A549 (cell line): ENCODE data around the gene NREP. TPM values are rescaled to one million over a fixed set of nuclear protein-coding genes. Genes with fewer than 3 reads are reported as not detected.
A peak's percentile ranks its signal among the peaks of the same experiment; 100 is the strongest.

Source experiments
- ATAC-seq, 2 experiments: fragments of 200-7000 bp in 1 of 2; fragments of >200 bp in 1 of 2; cut with Nextera tagmentation in 1 of 2; cut with Tn5 transposase in 1 of 2; 3 replicates each; pipeline versions ENCODE4 v1.8.0 to v1.9.1; 2018 to 2020; ENCODE audit warnings: mild to moderate bottlenecking in 1 of 2, moderate library complexity in 1 of 2
- CTCF ChIA-PET: fragments of 300-600 bp; sonication (Branson Sonifier 250); formaldehyde crosslinking; extraction: SDS; loops from one replicate; lab custom pipeline; 2021; ENCODE audit warnings: antibody characterized with exemption, inconsistent platforms; lab: Yijun Ruan, JAX
- POLR2A ChIA-PET: fragments of 350-600 bp; formaldehyde crosslinking; extraction: SDS; loops from one replicate; lab custom pipeline; 2021; ENCODE audit warnings: antibody characterized with exemption, inconsistent platforms; lab: Yijun Ruan, JAX
- DNase-seq, 2 experiments: peaks; one replicate each; pipeline versions ENCODE4 v3.0.0 to v3.0.0-alpha.2; 2011 to 2016; ENCODE audit warnings: low read depth in 1 of 2, low spot score in 1 of 2
- FAIRE-seq: peaks from 2 replicates; lab custom pipeline; 2011; peaks lifted over from hg19 to GRCh38; lab: Jason Lieb, UNC
- H3K27ac ChIP-seq, 2 experiments: fragments of >200 bp; sonication (Bioruptor Twin); formaldehyde crosslinking; 3 replicates each; pipeline ENCODE4 v1.5.1; 2016 to 2017
- H3K4me1 ChIP-seq: fragments of >200 bp; sonication (Bioruptor Twin); formaldehyde crosslinking; 3 replicates; pipeline ENCODE4 v1.6.1; 2016
- H3K4me2 ChIP-seq: fragments of >200 bp; sonication (Bioruptor Twin); formaldehyde crosslinking; 3 replicates; pipeline ENCODE4 v1.6.1; 2016
- H3K4me3 ChIP-seq: fragments of >200 bp; sonication (Bioruptor Twin); formaldehyde crosslinking; 3 replicates; pipeline ENCODE4 v1.5.1; 2016
- H3K9me3 ChIP-seq: fragments of >200 bp; sonication (Bioruptor Twin); formaldehyde crosslinking; 3 replicates; pipeline ENCODE4 v1.6.1; 2016
- BHLHE40 ChIP-seq: IDR thresholded peaks from 2 replicates; pipeline ENCODE4 v1.6.1; 2012; ENCODE audit warnings: low read depth, low read length, inconsistent platforms
- CBX2 ChIP-seq: fragments of 200-600 bp; sonication (generic); IDR thresholded peaks from 2 replicates; pipeline ENCODE4 v1.6.1; 2016; ENCODE audit warnings: low read depth, mild to moderate bottlenecking, borderline replicate concordance
- CHD2 ChIP-seq: fragments of 150-350 bp; IDR thresholded peaks from 2 replicates; pipeline ENCODE4 v1.6.1; 2014; ENCODE audit warnings: low read length; ENCODE audit not compliant: partially characterized antibody
- EHF ChIP-seq: fragments of 250-450 bp; sonication (Bioruptor Pico); IDR thresholded peaks from 2 replicates; pipeline ENCODE4 v1.5.0; 2020; ENCODE audit warnings: mild to moderate bottlenecking
- FOSB ChIP-seq: fragments of 250-450 bp; sonication (Bioruptor Pico); IDR thresholded peaks from 2 replicates; pipeline ENCODE4 v1.5.0; 2020; ENCODE audit warnings: mild to moderate bottlenecking, moderate library complexity
- FOSL2 ChIP-seq, 2 experiments: fragments of 450-650 bp in 1 of 2; fragments of >200 bp in 1 of 2; sonication (Bioruptor Twin) in 1 of 2; formaldehyde crosslinking; IDR thresholded peaks; 2 replicates each; pipeline versions ENCODE4 v1.5.0 to v1.6.1; 2016 to 2020; ENCODE audit warnings: mild to moderate bottlenecking in 1 of 2, moderate library complexity in 1 of 2
- HDAC2 ChIP-seq: fragments of 200-600 bp; sonication (generic); IDR thresholded peaks from 2 replicates; pipeline ENCODE4 v1.6.1; 2016
- HEYL ChIP-seq: fragments of 250-450 bp; sonication (Bioruptor Pico); IDR thresholded peaks from 2 replicates; pipeline ENCODE4 v1.8.0; 2021; ENCODE audit warnings: mild to moderate bottlenecking, moderate library complexity
- HOXB5 ChIP-seq: fragments of 250-450 bp; sonication (Bioruptor Pico); IDR thresholded peaks from 2 replicates; pipeline ENCODE4 v1.5.0; 2020; ENCODE audit warnings: mild to moderate bottlenecking, moderate library complexity
- JUN ChIP-seq, 2 experiments: fragments of >200 bp; sonication (Bioruptor Twin); formaldehyde crosslinking; IDR thresholded peaks; 2 replicates in 1 of 2; 3 replicates in 1 of 2; pipeline ENCODE4 v1.6.1; 2016 to 2017
- KDM1A ChIP-seq: fragments of 200-600 bp; sonication (generic); IDR thresholded peaks from 2 replicates; pipeline ENCODE4 v1.6.1; 2016; ENCODE audit warnings: low read depth, mild to moderate bottlenecking
- MAFK ChIP-seq: fragments of 450-650 bp; IDR thresholded peaks from 2 replicates; pipeline ENCODE4 v1.6.1; 2014; ENCODE audit not compliant: partially characterized antibody
- NFE2L2 ChIP-seq: fragments of 150-350 bp; conservative IDR thresholded peaks from 2 replicates; pipeline ENCODE4 v1.6.1; 2014; ENCODE audit warnings: low read length
- NPAS2 ChIP-seq: fragments of 250-450 bp; sonication (Bioruptor Pico); IDR thresholded peaks from 2 replicates; pipeline ENCODE4 v1.8.0; 2022; ENCODE audit warnings: mild to moderate bottlenecking, moderate library complexity, borderline replicate concordance
- NR3C1 ChIP-seq: fragments of >200 bp; sonication (Bioruptor Twin); formaldehyde crosslinking; IDR thresholded peaks from 3 replicates; pipeline ENCODE4 v1.6.1; 2017
- POLR2A ChIP-seq: IDR thresholded peaks from 2 replicates; pipeline ENCODE4 v1.6.1; 2012; ENCODE audit warnings: mild to moderate bottlenecking, low read length
- RAD21 ChIP-seq, 2 experiments: fragments of >200 bp in 1 of 2; sonication (Bioruptor Twin) in 1 of 2; formaldehyde crosslinking in 1 of 2; IDR thresholded peaks in 1 of 2; conservative IDR thresholded peaks in 1 of 2; 2 replicates in 1 of 2; 3 replicates in 1 of 2; pipeline ENCODE4 v1.6.1; 2012 to 2018; ENCODE audit warnings: inconsistent platforms in 1 of 2
- RARB ChIP-seq: fragments of 250-450 bp; sonication (Bioruptor Pico); IDR thresholded peaks from 2 replicates; pipeline ENCODE4 v1.8.0; 2021; ENCODE audit warnings: mild to moderate bottlenecking, moderate library complexity
- RCOR1 ChIP-seq: fragments of 150-350 bp; IDR thresholded peaks from 2 replicates; pipeline ENCODE4 v1.6.1; 2014; ENCODE audit warnings: antibody characterized with exemption, low read length, low read depth
- RNF2 ChIP-seq: fragments of 200-600 bp; sonication (generic); IDR thresholded peaks from 2 replicates; pipeline ENCODE4 v1.6.1; 2016; ENCODE audit warnings: low read depth, mild to moderate bottlenecking, antibody characterized with exemption, moderate library complexity, borderline replicate concordance
- ZFP36 ChIP-seq: fragments of 450-650 bp; IDR thresholded peaks from 2 replicates; pipeline ENCODE4 v1.6.1; 2014; ENCODE audit warnings: borderline replicate concordance; ENCODE audit not compliant: partially characterized antibody
- ZNF302 ChIP-seq: fragments of 250-450 bp; sonication (Bioruptor Pico); IDR thresholded peaks from 2 replicates; pipeline ENCODE4 v1.9.0; 2021; ENCODE audit warnings: inconsistent platforms, mild to moderate bottlenecking, moderate library complexity
- WGBS: methylation state at CpG from one replicate; pipeline ENCODE4 v1.1.6; 2017; ENCODE audit errors: missing lambda C conversion rate; 5-methylcytosine and 5-hydroxymethylcytosine counted together
- polyA plus RNA-seq, 4 experiments: library from polyadenylated mRNA; depleted of rRNA in 3 of 4; stranded (reverse); fragments of >200 nt; fragmentation: RNase III in 1 of 4; extraction: RNeasy Plus Mini Kit Qiagen cat#74134 plus additional on column Dnase treatment in 1 of 4; gene quantifications; 2 replicates in 3 of 4; 3 replicates in 1 of 4; pipeline ENCODE4 v1.2.3, GENCODE V29; 2011 to 2017
- TF ChIP-seq, protein P1 (sequence below): fragments of >200 bp; sonication (Bioruptor Twin); formaldehyde crosslinking; IDR thresholded peaks from 3 replicates; pipeline ENCODE4 v1.6.1; 2016
- TF ChIP-seq, protein P2 (sequence below): IDR thresholded peaks from 2 replicates; pipeline ENCODE4 v1.6.1; 2012
- TF ChIP-seq, protein P3 (sequence below): fragments of 450-650 bp; IDR thresholded peaks from 2 replicates; pipeline ENCODE4 v1.6.1; 2014; ENCODE audit warnings: antibody characterized with exemption
- TF ChIP-seq, protein P4 (sequence below): fragments of 200-600 bp; sonication (generic); IDR thresholded peaks from 2 replicates; pipeline ENCODE4 v1.6.1; 2016; ENCODE audit warnings: antibody characterized with exemption, mild to moderate bottlenecking, moderate library complexity
- TF ChIP-seq, protein P5 (sequence below): fragments of 250-450 bp; sonication (Bioruptor Pico); IDR thresholded peaks from 2 replicates; pipeline ENCODE4 v1.5.0; 2020; ENCODE audit warnings: low read depth, mild to moderate bottlenecking, moderate library complexity
- TF ChIP-seq, protein P6 (sequence below): fragments of >200 bp; sonication (Bioruptor Twin); formaldehyde crosslinking; IDR thresholded peaks from 2 replicates; pipeline ENCODE4 v1.6.1; 2016

Gene NREP
- polyA plus RNA-seq, 2 of the 4 experiments (the other 2 are of a cell fraction), result 8.7 to 28.1 TPM

DNA sequence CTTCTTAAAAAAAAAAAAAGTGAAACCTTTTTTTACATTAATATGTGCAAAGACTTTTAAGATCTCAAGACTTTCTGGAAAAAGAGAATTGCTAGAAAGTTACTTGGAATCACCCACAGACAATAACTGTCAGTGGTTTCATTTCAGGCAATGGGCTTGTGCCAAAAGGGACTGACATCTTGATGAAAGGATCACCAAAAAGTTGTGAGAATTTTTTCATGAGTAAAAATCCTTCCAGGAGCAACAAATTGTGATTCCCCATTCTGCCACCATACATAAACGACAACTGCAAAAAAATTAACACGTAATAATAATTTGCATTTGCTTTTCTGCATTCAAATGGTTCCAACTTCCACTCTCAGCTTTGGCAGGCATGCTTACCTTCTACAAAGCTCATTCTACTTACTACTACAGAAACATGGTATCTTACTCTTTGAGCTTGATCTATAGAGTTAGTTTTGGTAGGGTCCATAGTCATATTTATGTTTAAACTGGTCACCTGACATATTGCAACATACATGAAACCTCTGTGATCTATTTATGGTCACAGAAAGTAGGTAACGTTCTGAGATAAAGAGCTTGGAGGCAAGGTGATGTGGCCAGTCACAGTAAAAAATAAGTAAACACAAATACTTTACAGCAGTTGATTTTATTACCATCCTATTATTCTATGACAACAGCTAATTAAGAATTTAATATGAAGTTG is 3.0 kb downstream of the NREP start:
- peaks cover 6% of the 10 kb centered on the region; the same call in 2 of the 3 replicates for H3K4me1 ChIP-seq
- TF ChIP-seq RAD21 (conservative IDR thresholded peaks at IDR 0.05 in 1 of 2, IDR thresholded peaks at IDR 0.05 in 1 of 2) (no peak), FOSL2 (IDR thresholded peaks at IDR 0.05) (no peak), FOSL2 (CRISPR knock-in tag; IDR thresholded peaks at IDR 0.05) (no peak), HOXB5 (CRISPR knock-in tag) (no peak), NFE2L2 (no peak), ZFP36 (no peak), EHF (CRISPR knock-in tag) (no peak), RNF2 (no peak), POLR2A (no peak), BHLHE40 (no peak)
- TF ChIP-seq, protein P1, sequence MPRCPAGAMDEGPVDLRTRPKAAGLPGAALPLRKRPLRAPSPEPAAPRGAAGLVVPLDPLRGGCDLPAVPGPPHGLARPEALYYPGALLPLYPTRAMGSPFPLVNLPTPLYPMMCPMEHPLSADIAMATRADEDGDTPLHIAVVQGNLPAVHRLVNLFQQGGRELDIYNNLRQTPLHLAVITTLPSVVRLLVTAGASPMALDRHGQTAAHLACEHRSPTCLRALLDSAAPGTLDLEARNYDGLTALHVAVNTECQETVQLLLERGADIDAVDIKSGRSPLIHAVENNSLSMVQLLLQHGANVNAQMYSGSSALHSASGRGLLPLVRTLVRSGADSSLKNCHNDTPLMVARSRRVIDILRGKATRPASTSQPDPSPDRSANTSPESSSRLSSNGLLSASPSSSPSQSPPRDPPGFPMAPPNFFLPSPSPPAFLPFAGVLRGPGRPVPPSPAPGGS, result no peak
- TF ChIP-seq, protein P2, sequence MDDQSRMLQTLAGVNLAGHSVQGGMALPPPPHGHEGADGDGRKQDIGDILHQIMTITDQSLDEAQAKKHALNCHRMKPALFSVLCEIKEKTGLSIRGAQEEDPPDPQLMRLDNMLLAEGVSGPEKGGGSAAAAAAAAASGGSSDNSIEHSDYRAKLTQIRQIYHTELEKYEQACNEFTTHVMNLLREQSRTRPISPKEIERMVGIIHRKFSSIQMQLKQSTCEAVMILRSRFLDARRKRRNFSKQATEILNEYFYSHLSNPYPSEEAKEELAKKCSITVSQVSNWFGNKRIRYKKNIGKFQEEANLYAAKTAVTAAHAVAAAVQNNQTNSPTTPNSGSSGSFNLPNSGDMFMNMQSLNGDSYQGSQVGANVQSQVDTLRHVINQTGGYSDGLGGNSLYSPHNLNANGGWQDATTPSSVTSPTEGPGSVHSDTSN, result no peak
- TF ChIP-seq, protein P3, sequence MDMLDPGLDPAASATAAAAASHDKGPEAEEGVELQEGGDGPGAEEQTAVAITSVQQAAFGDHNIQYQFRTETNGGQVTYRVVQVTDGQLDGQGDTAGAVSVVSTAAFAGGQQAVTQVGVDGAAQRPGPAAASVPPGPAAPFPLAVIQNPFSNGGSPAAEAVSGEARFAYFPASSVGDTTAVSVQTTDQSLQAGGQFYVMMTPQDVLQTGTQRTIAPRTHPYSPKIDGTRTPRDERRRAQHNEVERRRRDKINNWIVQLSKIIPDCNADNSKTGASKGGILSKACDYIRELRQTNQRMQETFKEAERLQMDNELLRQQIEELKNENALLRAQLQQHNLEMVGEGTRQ, result no peak
- TF ChIP-seq, protein P4, sequence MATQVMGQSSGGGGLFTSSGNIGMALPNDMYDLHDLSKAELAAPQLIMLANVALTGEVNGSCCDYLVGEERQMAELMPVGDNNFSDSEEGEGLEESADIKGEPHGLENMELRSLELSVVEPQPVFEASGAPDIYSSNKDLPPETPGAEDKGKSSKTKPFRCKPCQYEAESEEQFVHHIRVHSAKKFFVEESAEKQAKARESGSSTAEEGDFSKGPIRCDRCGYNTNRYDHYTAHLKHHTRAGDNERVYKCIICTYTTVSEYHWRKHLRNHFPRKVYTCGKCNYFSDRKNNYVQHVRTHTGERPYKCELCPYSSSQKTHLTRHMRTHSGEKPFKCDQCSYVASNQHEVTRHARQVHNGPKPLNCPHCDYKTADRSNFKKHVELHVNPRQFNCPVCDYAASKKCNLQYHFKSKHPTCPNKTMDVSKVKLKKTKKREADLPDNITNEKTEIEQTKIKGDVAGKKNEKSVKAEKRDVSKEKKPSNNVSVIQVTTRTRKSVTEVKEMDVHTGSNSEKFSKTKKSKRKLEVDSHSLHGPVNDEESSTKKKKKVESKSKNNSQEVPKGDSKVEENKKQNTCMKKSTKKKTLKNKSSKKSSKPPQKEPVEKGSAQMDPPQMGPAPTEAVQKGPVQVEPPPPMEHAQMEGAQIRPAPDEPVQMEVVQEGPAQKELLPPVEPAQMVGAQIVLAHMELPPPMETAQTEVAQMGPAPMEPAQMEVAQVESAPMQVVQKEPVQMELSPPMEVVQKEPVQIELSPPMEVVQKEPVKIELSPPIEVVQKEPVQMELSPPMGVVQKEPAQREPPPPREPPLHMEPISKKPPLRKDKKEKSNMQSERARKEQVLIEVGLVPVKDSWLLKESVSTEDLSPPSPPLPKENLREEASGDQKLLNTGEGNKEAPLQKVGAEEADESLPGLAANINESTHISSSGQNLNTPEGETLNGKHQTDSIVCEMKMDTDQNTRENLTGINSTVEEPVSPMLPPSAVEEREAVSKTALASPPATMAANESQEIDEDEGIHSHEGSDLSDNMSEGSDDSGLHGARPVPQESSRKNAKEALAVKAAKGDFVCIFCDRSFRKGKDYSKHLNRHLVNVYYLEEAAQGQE, result no peak
- TF ChIP-seq, all 56 proteins: peak for 0
- H3K27ac ChIP-seq, result no peak overlapping the region
- DNase-seq (no peak), FAIRE-seq (no peak), ATAC-seq (no peak)
- no peak overlapping the region for H3K4me2 ChIP-seq
- no peaks in the 10 kb centered on the region for H3K9me3 ChIP-seq
- H3K4me3 ChIP-seq, result no peak overlapping the region
- CTCF ChIA-PET, result interaction anchor here (1.9 kb wide), 1 partner anchor 203 kb away, joined by 4 read pairs; no protein-coding TSS in a partner anchor
- WGBS, result 89% methylated on average over 3 of the region's 3 CpGs
- POLR2A ChIA-PET, result no interaction called here

DNA sequence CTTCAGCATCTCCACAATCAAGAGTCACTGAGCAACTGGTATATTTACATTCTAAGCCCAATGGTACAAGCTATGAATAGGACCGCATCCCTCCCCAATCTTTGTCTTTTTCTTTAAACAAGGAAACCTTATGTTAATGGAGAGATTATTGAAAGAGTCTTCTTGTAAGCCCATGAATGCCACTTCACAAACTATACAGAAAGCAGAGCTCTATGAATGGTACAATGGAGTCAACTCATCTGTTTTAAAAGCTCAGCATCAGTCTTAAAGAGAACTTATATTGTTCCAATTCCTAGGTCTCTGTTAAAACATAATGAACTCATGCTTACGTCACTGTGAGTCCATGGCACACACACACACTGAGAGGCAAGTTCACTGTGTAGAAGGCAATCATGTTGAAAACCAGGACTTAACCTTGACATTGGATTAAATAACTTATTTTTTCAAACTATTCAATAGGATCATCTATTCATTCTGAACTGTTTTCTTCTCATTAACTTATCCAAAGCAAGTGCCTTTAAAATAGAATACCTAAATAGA is 4.5 kb downstream of the NREP start:
- ChIA-PET POLR2A (no interaction called here), CTCF (no interaction called here)
- 95% methylated on average over 2 of the region's 2 CpGs for WGBS
- H3K4me2 ChIP-seq, result no peak overlapping the region
- H3K4me1 ChIP-seq, result peaks cover 10% of the 10 kb centered on the region; the same call in 2 of the 3 replicates
- H3K9me3 ChIP-seq, result no peaks in the 10 kb centered on the region
- H3K4me3 ChIP-seq, result no peak overlapping the region
- ATAC-seq, result no peak
- no peak for DNase-seq
- peak; percentile 63 for FAIRE-seq
- H3K27ac ChIP-seq, result no peak overlapping the region
- TF ChIP-seq NR3C1 (no peak), RARB (CRISPR knock-in tag) (no peak), KDM1A (no peak), NFE2L2 (no peak), RCOR1 (no peak), NPAS2 (CRISPR knock-in tag) (no peak), CHD2 (no peak), HEYL (no peak), ZNF302 (CRISPR knock-in tag) (no peak), CBX2 (no peak), FOSB (no peak), HDAC2 (no peak), JUN (IDR thresholded peaks at IDR 0.05) (no peak), MAFK (no peak)
- TF ChIP-seq, protein P5, sequence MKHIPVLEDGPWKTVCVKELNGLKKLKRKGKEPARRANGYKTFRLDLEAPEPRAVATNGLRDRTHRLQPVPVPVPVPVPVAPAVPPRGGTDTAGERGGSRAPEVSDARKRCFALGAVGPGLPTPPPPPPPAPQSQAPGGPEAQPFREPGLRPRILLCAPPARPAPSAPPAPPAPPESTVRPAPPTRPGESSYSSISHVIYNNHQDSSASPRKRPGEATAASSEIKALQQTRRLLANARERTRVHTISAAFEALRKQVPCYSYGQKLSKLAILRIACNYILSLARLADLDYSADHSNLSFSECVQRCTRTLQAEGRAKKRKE (CRISPR knock-in tag), result no peak
- TF ChIP-seq, protein P1, result no peak
- TF ChIP-seq, protein P6, sequence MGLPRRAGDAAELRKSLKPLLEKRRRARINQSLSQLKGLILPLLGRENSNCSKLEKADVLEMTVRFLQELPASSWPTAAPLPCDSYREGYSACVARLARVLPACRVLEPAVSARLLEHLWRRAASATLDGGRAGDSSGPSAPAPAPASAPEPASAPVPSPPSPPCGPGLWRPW, result no peak
